Esophagus squamous epithelium (tissue), 4 donors: ENCODE measurements around the gene NGFR.

ENCODE experiments used
- POLR2A ChIP-seq, 4 donors: fragments of 450-650 bp; IDR thresholded peaks; one replicate each; pipeline ENCODE4 v1.6.1; 2017; ENCODE audit warnings: antibody characterized with exemption in 4 of 4, mild to moderate bottlenecking in 4 of 4, moderate library complexity in 3 of 4
- TF ChIP-seq, protein P1 (sequence below), 6 experiments: fragments of 450-650 bp in 4 of 6; fragments of 200-600 bp in 2 of 6; sonication (generic) in 2 of 6; IDR thresholded peaks; one replicate each; pipeline ENCODE4 v1.5.1; 2016 to 2019; ENCODE audit warnings: antibody characterized with exemption in 6 of 6, mild to moderate bottlenecking in 4 of 6, moderate library complexity in 4 of 6

DNA sequence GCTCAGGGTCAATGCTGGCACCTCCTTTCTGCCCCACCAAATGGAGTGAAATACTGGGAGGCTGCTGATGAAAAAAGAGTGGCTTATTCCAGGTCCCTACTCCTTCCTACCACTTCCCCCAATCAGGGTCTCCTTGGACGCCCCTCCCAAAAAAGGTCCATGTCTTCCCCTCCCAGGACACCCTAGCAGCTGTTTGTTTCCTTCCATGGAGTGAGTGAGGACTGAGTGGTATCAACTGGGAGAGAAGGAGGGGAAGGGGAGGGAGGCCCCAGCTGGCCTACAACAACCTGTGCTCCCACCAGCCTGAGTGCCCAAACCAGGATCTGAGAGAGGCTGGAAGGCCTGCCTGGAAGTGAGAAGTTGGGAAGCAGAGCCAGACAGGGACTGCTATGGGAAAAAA, 28.7 kb upstream of the NGFR start:
- TF ChIP-seq, protein P1, sequence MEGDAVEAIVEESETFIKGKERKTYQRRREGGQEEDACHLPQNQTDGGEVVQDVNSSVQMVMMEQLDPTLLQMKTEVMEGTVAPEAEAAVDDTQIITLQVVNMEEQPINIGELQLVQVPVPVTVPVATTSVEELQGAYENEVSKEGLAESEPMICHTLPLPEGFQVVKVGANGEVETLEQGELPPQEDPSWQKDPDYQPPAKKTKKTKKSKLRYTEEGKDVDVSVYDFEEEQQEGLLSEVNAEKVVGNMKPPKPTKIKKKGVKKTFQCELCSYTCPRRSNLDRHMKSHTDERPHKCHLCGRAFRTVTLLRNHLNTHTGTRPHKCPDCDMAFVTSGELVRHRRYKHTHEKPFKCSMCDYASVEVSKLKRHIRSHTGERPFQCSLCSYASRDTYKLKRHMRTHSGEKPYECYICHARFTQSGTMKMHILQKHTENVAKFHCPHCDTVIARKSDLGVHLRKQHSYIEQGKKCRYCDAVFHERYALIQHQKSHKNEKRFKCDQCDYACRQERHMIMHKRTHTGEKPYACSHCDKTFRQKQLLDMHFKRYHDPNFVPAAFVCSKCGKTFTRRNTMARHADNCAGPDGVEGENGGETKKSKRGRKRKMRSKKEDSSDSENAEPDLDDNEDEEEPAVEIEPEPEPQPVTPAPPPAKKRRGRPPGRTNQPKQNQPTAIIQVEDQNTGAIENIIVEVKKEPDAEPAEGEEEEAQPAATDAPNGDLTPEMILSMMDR (IDR thresholded peaks at IDR 0.05) = no peak
- no peak for TF ChIP-seq POLR2A (IDR thresholded peaks at IDR 0.05)
